ENCODE results near the gene GPR157.

- no peak for TF ChIP-seq SKIL (IDR thresholded peaks at IDR 0.05; ENCODE audit: low read depth, poor library complexity, severe bottlenecking)
- 0 out of 2 replicates have a peak, but pooled peaks have one; percentile 21 for TF ChIP-seq CREM (IDR thresholded peaks at IDR 0.05; ENCODE audit: low read depth)
- no peak for TF ChIP-seq SMAD1 (IDR thresholded peaks at IDR 0.05; ENCODE audit: low read depth, partially characterized antibody)
- TF ChIP-seq BCL11A (IDR thresholded peaks at IDR 0.05; ENCODE audit: low read depth, low read length) = 0 out of 2 replicates have a peak, but pooled peaks have one; percentile 13
- no peak for TF ChIP-seq EP300 (IDR thresholded peaks at IDR 0.05; ENCODE audit: borderline replicate concordance in 1 of 2, control insufficient read depth in 1 of 2, low read depth in 2 of 2, low read length in 2 of 2)
- no peak for TF ChIP-seq RELB (IDR thresholded peaks at IDR 0.05; ENCODE audit: low read depth)
- TF ChIP-seq CBFB (IDR thresholded peaks at IDR 0.05; ENCODE audit: low read depth) = no peak
These were observed 16.9 kb downstream of the GPR157 start for GRCh38 chr1:9111957-9112356.
